Measurements from ENCODE around the gene BBS2. TPM values are rescaled to one million over a fixed set of nuclear protein-coding genes. Genes with fewer than 3 reads are reported as not detected.

The BBS2 gene
- total and polyA plus RNA-seq, 9 of the 15 experiments (the other 6 are each of a cell fraction or from before 2014, with no cell fraction given), result 4.2 to 22.7 (median 10.2) TPM

GRCh38 chr16:56561126-56561525 lies 41.3 kb upstream of the BBS2 start:
- Histone ChIP-seq H3K9ac (ENCODE audit: insufficient read depth in 1 of 2, low read depth in 2 of 2, low read length in 2 of 2) (no peak overlapping the region), H3K4me3 (no peak overlapping the region), H3K79me2 (ENCODE audit: control insufficient read depth, insufficient read depth, low read length) (no peaks in the 10 kb centered on the region), H3K27me3 (ENCODE audit: control insufficient read depth in 2 of 2, insufficient read depth in 2 of 2, low read length in 2 of 2) (peaks cover 21 to 58% of the 10 kb centered on the region in 2 experiments; a peak in 4 of 5 replicates), H3K36me3 (ENCODE audit: control insufficient read depth, insufficient read depth, low read length) (no peaks in the 10 kb centered on the region), H3K9me1 (ENCODE audit: control insufficient read depth, insufficient read depth, low read length) (no peaks in the 10 kb centered on the region), H3K27ac (ENCODE audit: extremely low read depth, low read depth, low read length) (no peak overlapping the region), H3K4me1 (replicated peaks in 1 of 2; ENCODE audit: control insufficient read depth in 2 of 2, insufficient read depth in 2 of 2, low read length in 2 of 2) (no peaks in the 10 kb centered on the region), H4K20me1 (replicated peaks; ENCODE audit: control insufficient read depth, insufficient read depth, low read length) (no peaks in the 10 kb centered on the region), H3K4me2 (ENCODE audit: insufficient read depth, low read length) (no peak overlapping the region), H2AFZ (ENCODE audit: low read depth, low read length) (no peak overlapping the region), H3K9me3 (replicated peaks; ENCODE audit: control insufficient read depth, insufficient read depth, low read depth, low read length) (no peaks in the 10 kb centered on the region)
- in situ Hi-C loops (cut with MboI), result no loop called here
- TF ChIP-seq CBX8 (IDR thresholded peaks at IDR 0.05; ENCODE audit: borderline replicate concordance, extremely low read depth, low read depth, low read length, poor library complexity, severe bottlenecking) (no peak), CHCHD3 (CRISPR knock-in tag; IDR thresholded peaks at IDR 0.05) (no peak)
- no peak for DNase-seq (ENCODE audit: extremely low read depth in 1 of 4, low spot score in 3 of 4)
- 0% methylated on average over 1 of the region's 1 CpG for WGBS (ENCODE audit: insufficient coverage, low coverage, missing lambda C conversion rate)
- BruUV-seq (replicated peaks), result no TSS peak
- ChIA-PET POLR2A (no interaction called here), CTCF (ENCODE audit: low intra/inter-chr PET ratio) (no interaction called here)
- no peak for ATAC-seq
- FAIRE-seq, result no peak
- intact Hi-C loops (cut with micrococcal nuclease), result no loop called here

DNA sequence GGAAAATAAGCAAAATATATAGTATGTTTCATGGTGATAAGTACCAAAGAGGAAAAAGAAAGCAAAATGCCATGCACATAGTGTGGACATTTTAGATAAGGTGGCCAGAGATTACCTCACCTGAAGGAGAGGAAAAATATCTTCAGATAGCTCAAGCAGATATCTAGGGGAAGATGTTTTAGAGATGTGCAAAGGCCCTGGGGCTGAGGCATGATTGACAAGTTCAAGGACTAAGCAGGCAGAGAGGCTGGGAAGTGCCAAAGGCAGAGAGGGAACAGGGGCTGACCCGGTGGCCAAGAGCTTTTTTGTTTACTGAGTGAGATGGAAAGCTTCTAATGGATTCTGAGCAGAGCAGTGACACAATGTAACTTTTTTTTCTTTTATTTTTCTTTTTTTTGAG lies 40.6 kb upstream of the BBS2 start:
- no peaks in the 10 kb centered on the region for H3K79me2 ChIP-seq (ENCODE audit: control insufficient read depth, insufficient read depth, low read length)
- in situ Hi-C loops (cut with MboI) (no loop called here), intact Hi-C loops (cut with micrococcal nuclease) (no loop called here)
- H3K9me1 ChIP-seq (ENCODE audit: control insufficient read depth, insufficient read depth, low read length), result no peaks in the 10 kb centered on the region
- no peak for TF ChIP-seq ZNF140 (CRISPR knock-in tag; IDR thresholded peaks at IDR 0.05)
- 0 out of 2 replicates have a peak, but pooled peaks have one; percentile 32 for TF ChIP-seq BCOR (IDR thresholded peaks at IDR 0.05)
- TF ChIP-seq RBM25 (IDR thresholded peaks at IDR 0.05; ENCODE audit: low read depth, low read length, severe bottlenecking), result peak; percentile 23
- TF ChIP-seq FOXO4 (CRISPR knock-in tag; IDR thresholded peaks at IDR 0.05), result no peak
- TF ChIP-seq PCBP1 (IDR thresholded peaks at IDR 0.05; ENCODE audit: low read depth, low read length, poor library complexity, severe bottlenecking), result no peak
- TF ChIP-seq PKNOX1 (IDR thresholded peaks at IDR 0.05), result 0 out of 2 replicates have a peak, but pooled peaks have one; percentile 8
- no peak for DNase-seq (ENCODE audit: extremely low read depth in 1 of 4, low spot score in 3 of 4)
- no peak overlapping the region for H3K27ac ChIP-seq (ENCODE audit: extremely low read depth, low read depth, low read length)
- no peaks in the 10 kb centered on the region for H3K9me3 ChIP-seq (replicated peaks; ENCODE audit: control insufficient read depth, insufficient read depth, low read depth, low read length)
- no peak overlapping the region for H3K9ac ChIP-seq (ENCODE audit: insufficient read depth in 1 of 2, low read depth in 2 of 2, low read length in 2 of 2)
- no peak for ATAC-seq
- H3K27me3 ChIP-seq (ENCODE audit: control insufficient read depth in 2 of 2, insufficient read depth in 2 of 2, low read length in 2 of 2), result peaks cover 20 to 55% of the 10 kb centered on the region in 2 experiments; a peak in 4 of 5 replicates
- H3K4me3 ChIP-seq, result no peak overlapping the region
- ChIA-PET CTCF (ENCODE audit: low intra/inter-chr PET ratio) (no interaction called here), POLR2A (interaction anchor here (0.7 kb wide), 1 partner anchor 373 kb away, joined by 3 read pairs; no protein-coding TSS in a partner anchor)
- H2AFZ ChIP-seq (ENCODE audit: low read depth, low read length), result no peak overlapping the region
- no peak overlapping the region for H3K4me2 ChIP-seq (ENCODE audit: insufficient read depth, low read length)
- no peaks in the 10 kb centered on the region for H4K20me1 ChIP-seq (replicated peaks; ENCODE audit: control insufficient read depth, insufficient read depth, low read length)
- BruUV-seq (replicated peaks), result no TSS peak
- H3K36me3 ChIP-seq (ENCODE audit: control insufficient read depth, insufficient read depth, low read length), result no peaks in the 10 kb centered on the region
- H3K4me1 ChIP-seq (replicated peaks in 1 of 2; ENCODE audit: control insufficient read depth in 2 of 2, insufficient read depth in 2 of 2, low read length in 2 of 2), result no peaks in the 10 kb centered on the region
- WGBS (ENCODE audit: insufficient coverage, low coverage, missing lambda C conversion rate), result 0% methylated on average over 1 of the region's 1 CpG
- no peak for FAIRE-seq

Measured in K562 (cell line).